GM12872 (cell line): ENCODE data around the gene GNL1.
A peak's percentile ranks its signal among the peaks of the same experiment; 100 is the strongest.

ENCODE experiments used
- CTCF ChIP-seq: IDR thresholded peaks from 3 replicates; pipeline ENCODE4 v1.5.1; 2011; ENCODE audit warnings: low read depth, mild to moderate bottlenecking, low read length, moderate library complexity; ENCODE audit not compliant: insufficient read depth

GNL1 gene

GRCh38 chr6:30542404-30542725 lies 13.9 kb downstream of the GNL1 start:
- no peak for TF ChIP-seq CTCF

GRCh38 chr6:30541515-30542403 lies 14.5 kb downstream of the GNL1 start:
- peak; percentile 98 for TF ChIP-seq CTCF

GRCh38 chr6:30537931-30538330 lies 18.4 kb downstream of the GNL1 start:
- no peak for TF ChIP-seq CTCF

- no peak for TF ChIP-seq CTCF
Observed at GRCh38 chr6:30533460-30534294, 22.6 kb downstream of the GNL1 start.

- no peak for TF ChIP-seq CTCF
Observed at GRCh38 chr6:30530014-30530413, 26.3 kb downstream of the GNL1 start.

- TF ChIP-seq CTCF = no peak
Observed at GRCh38 chr6:30520522-30520921, 35.8 kb downstream of the GNL1 start.

- no peak for TF ChIP-seq CTCF
Observed at GRCh38 chr6:30515944-30516753, 40.1 kb downstream of the GNL1 start.
